SH-SY5Y (cell line): ENCODE data around the gene CFAP69.

ENCODE experiments used
- GATA2 ChIP-seq: IDR thresholded peaks from 2 replicates; pipeline ENCODE4 v1.6.1; 2011; ENCODE audit warnings: mild to moderate bottlenecking, low read depth, low read length
- GATA3 ChIP-seq: IDR thresholded peaks from 2 replicates; pipeline ENCODE4 v1.6.1; 2011; ENCODE audit warnings: low read depth, mild to moderate bottlenecking, low read length, moderate library complexity

The CFAP69 gene

DNA sequence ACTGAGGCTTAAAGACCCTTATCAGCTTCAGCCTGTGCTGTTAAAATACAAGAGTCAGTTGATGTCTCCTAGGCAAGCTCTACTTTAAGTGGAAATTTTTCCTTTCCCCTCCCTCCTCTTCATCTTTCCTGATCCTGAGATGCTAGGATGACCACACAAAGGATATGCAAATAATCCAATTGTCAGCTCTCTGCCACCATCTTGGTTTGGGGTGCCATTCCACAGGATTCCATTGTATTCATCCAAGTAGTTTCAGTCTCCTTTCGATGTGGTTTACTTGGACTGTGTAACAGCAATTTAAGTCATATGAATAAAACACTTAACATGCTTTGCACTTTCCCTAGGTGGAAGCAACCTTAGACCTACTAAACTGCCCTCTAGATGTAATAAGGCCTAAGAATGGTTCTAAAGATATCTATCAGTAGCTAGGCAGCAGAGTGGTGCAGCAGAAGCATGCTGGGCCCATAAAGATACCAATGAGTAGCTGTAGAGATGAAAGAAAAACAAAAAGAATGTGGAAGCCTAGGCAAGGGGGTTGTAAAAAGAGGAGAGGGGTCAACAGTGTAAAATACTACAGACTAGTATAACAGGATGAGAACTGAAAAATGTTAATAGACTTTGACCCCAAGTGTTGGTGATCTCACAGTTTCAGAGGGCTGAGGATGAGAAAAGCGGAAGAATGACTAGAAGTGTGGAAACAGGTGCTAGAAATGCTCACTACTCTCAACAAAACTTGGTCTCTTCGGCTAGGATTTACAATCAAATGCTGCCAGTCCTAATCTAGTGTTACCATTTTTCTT, 2.4 kb upstream of the CFAP69 start:
- no peak for TF ChIP-seq GATA2
- no peak for TF ChIP-seq GATA3

DNA sequence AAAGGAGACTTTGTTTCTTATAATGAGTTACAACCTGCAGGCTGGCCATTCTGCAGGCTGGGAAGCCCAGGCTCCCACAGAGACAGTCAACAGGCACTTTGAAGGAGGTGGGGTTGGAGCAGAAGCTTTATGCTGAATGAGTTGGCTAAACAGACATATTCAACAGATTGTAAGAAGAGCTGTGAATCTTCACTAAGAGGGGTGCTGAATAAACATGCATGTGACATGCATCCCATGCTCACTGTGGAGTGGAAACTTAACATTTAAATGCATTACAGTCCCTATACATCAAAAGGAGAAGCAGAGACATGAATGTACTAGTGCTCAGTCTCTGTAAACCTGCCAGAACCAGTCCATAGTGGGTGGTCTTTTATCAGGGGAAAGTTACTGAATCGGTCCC, 1.4 kb upstream of the CFAP69 start:
- no peak for TF ChIP-seq GATA3
- TF ChIP-seq GATA2 = no peak

- no peak for TF ChIP-seq GATA3
- no peak for TF ChIP-seq GATA2
These were observed 437 bp upstream of the CFAP69 start for GRCh38 chr7:90244565-90244908.

GRCh38 chr7:90246171-90246570, 1.2 kb downstream of the CFAP69 start:
- TF ChIP-seq GATA3 (no peak), GATA2 (no peak)

DNA sequence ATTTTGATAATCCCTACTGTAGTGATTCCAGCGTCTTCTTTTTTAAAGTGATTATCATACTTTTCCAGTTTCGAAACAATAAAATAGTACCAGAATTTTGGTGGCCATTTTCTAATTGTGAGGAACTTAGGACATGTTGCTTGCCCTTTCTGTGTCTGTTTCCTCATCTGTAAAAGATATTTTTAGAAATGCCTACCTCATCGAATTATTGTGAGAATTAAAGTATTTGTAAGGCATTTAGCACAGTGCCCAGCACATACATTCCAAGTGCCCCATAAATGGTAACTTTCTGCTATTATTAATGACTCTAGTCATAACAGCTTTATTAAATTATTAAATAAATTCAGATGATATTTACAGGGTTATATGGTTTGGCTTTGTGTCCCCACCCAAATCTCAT, 3.7 kb downstream of the CFAP69 start:
- TF ChIP-seq GATA3 = no peak
- no peak for TF ChIP-seq GATA2

GRCh38 chr7:90250601-90251303, 5.8 kb downstream of the CFAP69 start:
- TF ChIP-seq GATA2 (no peak), GATA3 (no peak)

- TF ChIP-seq GATA3 = no peak
- no peak for TF ChIP-seq GATA2
These were observed 6.3 kb downstream of the CFAP69 start for GRCh38 chr7:90251304-90251635.

DNA sequence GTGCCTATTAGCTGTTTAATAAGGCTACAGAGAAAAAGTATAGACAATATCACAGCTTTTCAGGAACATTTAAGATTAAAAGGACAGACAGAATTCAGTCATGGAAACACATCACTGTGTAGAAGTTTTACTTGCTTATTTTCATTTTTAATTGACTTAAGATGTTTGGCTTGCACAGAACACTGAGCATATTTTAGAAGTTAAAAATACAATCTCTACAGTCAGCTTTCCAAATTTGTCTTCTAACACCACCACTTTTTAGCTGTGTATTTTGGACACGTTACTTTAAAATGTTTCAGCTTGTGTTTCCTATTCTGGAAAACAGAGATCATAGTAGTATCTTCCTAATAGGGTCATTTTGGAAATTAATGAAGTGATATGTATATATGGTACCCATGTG, 11.8 kb downstream of the CFAP69 start:
- TF ChIP-seq GATA2 (no peak), GATA3 (no peak)

- TF ChIP-seq GATA2 (no peak), GATA3 (no peak)
These were observed 16.5 kb downstream of the CFAP69 start for GRCh38 chr7:90261441-90261840.

- TF ChIP-seq GATA2 = no peak
- no peak for TF ChIP-seq GATA3
These were observed 17.5 kb downstream of the CFAP69 start for GRCh38 chr7:90262438-90262837.

- TF ChIP-seq GATA2 (no peak), GATA3 (no peak)
These were observed 21.8 kb downstream of the CFAP69 start for GRCh38 chr7:90266808-90267207.

DNA sequence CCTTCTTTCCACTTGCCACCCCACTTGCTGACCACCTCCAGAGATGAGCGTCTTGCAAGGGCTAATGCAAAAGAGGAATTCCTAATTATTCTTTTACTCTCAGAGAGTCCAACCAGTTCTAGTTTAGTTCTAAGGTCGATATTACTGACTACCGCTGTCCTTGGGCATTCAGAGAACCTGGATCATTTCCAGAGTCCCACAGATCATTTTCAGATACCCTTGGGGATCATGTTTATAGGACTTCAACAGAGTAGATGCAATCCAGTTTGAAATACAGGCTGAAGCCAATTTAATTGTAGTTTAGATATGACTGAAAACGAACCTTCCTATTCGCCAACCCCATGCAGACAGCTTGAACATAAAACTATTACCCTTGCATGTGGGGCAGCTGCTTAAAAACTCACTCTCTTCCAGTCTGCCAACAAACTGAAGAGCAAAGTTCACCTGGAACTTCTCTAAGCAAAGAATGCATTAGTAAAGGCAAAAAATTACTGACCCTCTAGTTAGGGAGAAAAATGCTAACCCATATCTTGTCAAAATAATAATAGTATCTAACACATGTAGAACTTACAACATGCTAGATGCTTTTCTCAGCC, 22.4 kb downstream of the CFAP69 start:
- no peak for TF ChIP-seq GATA3

- TF ChIP-seq GATA3 (no peak), GATA2 (no peak)
These were observed 24.2 kb downstream of the CFAP69 start for GRCh38 chr7:90269163-90269562.

DNA sequence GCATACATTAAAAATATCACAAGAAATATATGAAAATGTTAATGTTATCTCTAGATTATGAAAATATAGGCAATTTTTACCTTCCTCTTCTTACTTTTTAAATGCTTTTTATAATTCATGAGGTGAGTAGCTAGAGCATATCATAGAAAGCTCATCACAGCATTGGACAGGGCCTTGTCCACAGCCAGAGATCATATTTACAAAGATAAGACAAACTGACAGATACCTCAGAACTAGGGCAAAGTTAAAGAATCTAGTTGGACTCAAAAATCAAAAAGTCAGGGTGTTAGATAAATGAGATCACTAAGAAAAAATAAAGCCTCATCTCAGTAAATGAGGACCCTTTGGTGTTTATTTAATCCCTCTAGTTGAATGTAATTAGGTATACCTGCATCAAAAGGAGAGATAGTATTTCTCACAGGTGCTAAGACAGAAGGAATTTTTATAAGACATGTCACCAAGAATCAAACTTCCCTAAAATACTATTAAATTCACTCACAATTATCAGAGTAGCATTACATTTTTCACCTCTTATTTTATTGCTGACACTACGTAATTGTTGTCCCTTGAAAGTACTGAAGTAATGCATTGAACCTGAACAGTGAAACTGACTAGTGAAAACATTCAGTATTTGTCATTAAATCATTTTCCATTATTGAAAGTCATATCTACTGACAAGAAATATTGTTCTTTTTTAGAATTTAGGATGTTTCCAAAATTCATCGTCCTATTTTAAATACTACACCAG, 25.6 kb downstream of the CFAP69 start:
- no peak for TF ChIP-seq GATA3
- no peak for TF ChIP-seq GATA2

- TF ChIP-seq GATA2 (no peak), GATA3 (no peak)
These were observed 26.8 kb downstream of the CFAP69 start for GRCh38 chr7:90271753-90272152.
